ENCODE results near the gene PSMC5. TPM values are rescaled to one million over a fixed set of nuclear protein-coding genes. Genes with fewer than 3 reads are reported as not detected.
"Not testable (repeated sequence)": the region's sequence is repeated elsewhere in the genome, so short reads cannot be mapped to it uniquely, and the experiment has no call there.

The PSMC5 gene
- total RNA-seq: 100 to 1,000 TPM; 119 to 155 TPM

DNA sequence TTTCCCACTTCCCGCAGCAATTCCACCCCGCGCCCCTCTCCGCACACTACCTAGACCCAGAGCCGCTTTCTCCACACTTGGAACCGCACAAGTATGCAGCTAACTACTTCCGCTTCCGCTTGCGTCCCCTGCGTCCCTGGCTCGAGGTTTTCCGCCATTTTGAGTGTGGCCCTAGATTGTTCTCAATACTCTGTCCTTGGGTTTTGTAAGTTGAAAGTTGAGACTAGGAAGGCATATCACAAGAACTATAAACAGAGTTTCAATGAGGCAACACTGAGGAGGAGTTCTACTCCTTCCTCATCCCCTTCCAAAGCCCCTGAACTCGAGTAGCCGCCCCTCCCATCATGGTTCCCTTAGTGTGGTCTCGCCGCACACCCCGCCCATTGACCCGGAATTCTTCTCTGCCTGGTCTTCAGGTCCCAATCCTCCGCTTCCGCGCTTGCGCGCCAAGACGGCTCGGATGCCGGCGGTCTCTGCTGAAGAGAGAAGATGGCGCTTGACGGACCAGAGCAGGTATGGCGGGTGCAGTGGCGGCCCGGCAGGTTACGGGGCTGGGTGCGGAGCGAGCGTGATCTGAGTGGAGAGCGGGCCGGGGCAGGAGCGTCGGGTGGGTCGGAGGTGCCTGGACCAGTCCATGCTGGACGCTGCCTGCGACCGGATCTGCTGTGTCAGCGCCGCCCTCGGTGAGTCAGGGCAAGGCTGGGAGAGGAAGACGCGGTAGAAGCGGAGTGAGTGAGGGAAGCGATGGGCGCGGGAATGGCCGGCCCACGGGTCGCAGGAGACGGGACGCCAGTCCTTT, at the start of gene PSMC5, which contains the start of gene FTSJ3:
Gene PSMC5 (plus strand): TSS at position 430 of the 799 bp plus-strand sequence. CDS start 60 bp downstream, at position 490.
Gene FTSJ3 (minus strand): TSS at position 662 of the 799 bp plus-strand sequence. CDS start 761 bp downstream, outside the sequence.
- H3K36me3 Mint-ChIP-seq (ENCODE audit: low read depth): peaks cover 73% of the 10 kb centered on the region
- CTCF ChIA-PET: interaction anchor here (0.6 to 2.5 kb wide), 8 partner anchors 11 to 278 kb away, joined by 3 to 7 read pairs (median 3); partner anchors contain the start of gene CCDC47
- H3K4me3 Mint-ChIP-seq: peak within 1 kb of the TSS; percentile 95
- POLR2A ChIA-PET: interaction anchor here (0.8 to 1.4 kb wide), 3 partner anchors 12 to 23 kb away, joined by 3 to 4 read pairs (median 4); no protein-coding TSS in a partner anchor
- peaks cover 72% of the 10 kb centered on the region for H3K4me1 Mint-ChIP-seq
- no peaks in the 10 kb centered on the region for H3K27me3 Mint-ChIP-seq
- no peaks in the 10 kb centered on the region for H3K9me3 Mint-ChIP-seq
- DNase-seq: peak; percentile 97
- peak within 1 kb of the TSS; percentile 98 for H3K27ac Mint-ChIP-seq

DNA sequence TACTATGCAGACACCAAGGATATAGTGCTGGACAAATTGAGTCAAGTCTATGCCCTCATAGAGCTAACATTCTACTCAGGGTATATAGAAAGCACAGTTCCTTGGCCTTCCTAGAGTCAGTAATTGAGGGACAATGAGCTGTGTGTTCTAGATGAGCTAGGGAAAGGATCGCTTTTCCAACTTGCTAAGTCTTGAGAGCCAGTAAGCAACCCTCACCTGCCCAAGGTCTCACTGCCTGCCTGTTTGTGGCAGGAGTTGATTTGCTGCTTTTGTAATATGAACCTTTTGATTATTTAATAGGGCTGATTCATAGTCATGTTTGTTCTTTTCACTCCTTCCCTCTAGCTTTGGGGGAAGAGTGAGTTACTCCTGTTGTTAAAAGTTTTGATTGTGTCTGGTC, 46.7 kb upstream of the PSMC5 start:
- ChIA-PET POLR2A (no interaction called here), CTCF (interaction anchor here (0.6 to 0.8 kb wide), 2 partner anchors 15 to 19 kb away, joined by 3 to 4 read pairs; no protein-coding TSS in a partner anchor)
- Mint-ChIP-seq H3K27ac (no peak overlapping the region), H3K36me3 (ENCODE audit: low read depth) (peaks cover 41% of the 10 kb centered on the region), H3K4me1 (peaks cover 62% of the 10 kb centered on the region), H3K4me3 (no peak overlapping the region), H3K27me3 (no peaks in the 10 kb centered on the region), H3K9me3 (no peaks in the 10 kb centered on the region)
- no peak for DNase-seq

DNA sequence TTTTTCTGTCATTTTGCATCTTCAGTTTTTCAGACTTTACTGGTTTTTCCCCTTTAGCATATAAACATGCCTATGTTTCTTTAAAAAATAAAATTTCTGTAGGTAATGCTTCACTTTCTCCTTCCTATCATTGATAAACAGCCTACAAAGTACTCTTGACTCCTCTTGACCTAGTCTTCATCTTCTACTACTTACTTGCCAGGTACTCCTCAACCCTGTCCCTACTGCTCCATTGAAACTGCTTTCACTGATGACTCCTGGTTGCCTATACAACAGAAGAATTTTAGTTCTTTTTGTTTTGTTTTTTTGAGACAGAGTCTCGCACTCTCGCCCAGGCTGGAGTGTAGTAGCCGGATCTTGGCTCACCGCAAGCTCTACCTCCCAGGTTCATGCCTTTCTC, 46.3 kb upstream of the PSMC5 start:
- Mint-ChIP-seq H3K9me3 (no peaks in the 10 kb centered on the region), H3K4me3 (no peak overlapping the region), H3K4me1 (peaks cover 63% of the 10 kb centered on the region), H3K27ac (peak overlapping the region; percentile 25), H3K27me3 (no peaks in the 10 kb centered on the region), H3K36me3 (ENCODE audit: low read depth) (peaks cover 42% of the 10 kb centered on the region)
- CTCF ChIA-PET: interaction anchor here (0.6 to 0.8 kb wide), 3 partner anchors 19 to 42 kb away, joined by 3 to 4 read pairs (median 3); no protein-coding TSS in a partner anchor
- DNase-seq: no peak
- POLR2A ChIA-PET: no interaction called here

DNA sequence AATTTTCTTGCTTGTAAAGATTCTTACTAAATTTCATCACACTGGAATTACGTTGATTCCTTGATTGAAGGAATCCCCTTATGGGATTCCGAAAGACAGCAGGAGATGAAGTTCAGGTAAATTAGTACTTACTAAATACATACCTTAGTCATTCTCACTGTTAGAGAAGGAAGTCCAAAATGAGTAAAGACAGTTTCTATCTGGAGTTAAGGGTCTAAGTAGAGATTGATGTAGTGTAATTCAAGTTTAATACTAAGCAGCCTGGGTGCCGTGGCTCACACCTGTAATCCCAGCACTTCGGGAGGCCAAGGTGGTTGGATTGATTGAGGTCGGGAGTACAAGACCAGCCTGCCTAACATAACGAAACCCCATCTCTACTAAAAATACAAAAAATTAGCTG, 43.7 kb upstream of the PSMC5 start:
- H3K9me3 Mint-ChIP-seq: no peaks in the 10 kb centered on the region
- no peak for DNase-seq

DNA sequence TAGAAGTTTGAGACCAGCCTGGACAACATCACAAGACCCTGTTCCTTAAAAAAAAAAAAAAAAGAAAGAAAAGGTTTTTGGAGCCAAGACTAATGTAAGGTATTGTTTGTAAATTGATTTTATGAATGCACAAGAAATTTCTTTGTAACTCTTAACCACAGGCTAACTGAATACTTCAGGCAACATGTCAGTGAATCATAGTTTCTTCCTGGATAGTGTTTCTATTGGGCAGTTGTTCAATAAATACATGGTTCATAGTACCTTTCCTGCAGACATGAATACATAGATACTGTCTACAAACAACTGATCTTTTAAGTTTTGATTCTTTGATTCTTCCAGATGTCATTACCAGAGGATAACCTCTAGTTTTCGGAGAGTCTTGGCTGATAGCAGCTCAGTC, 41.7 kb upstream of the PSMC5 start:
- ChIA-PET CTCF (no interaction called here), POLR2A (no interaction called here)
- no peak for DNase-seq
- Mint-ChIP-seq H3K4me3 (no peak overlapping the region), H3K4me1 (peaks cover 32% of the 10 kb centered on the region), H3K27me3 (no peaks in the 10 kb centered on the region), H3K9me3 (no peaks in the 10 kb centered on the region), H3K27ac (peak overlapping the region; percentile 50), H3K36me3 (ENCODE audit: low read depth) (peaks cover 31% of the 10 kb centered on the region)

More for the DNA sequence above, 43.7 kb upstream of the PSMC5 start:
- H3K27ac Mint-ChIP-seq: no peak overlapping the region
- no peak overlapping the region for H3K4me3 Mint-ChIP-seq
- CTCF ChIA-PET: interaction anchor here (0.7 to 1.9 kb wide), 5 partner anchors 9 to 73 kb away, joined by 3 to 8 read pairs (median 3); partner anchors contain the start of genes CCDC47 and DDX42
- H3K36me3 Mint-ChIP-seq (ENCODE audit: low read depth): peaks cover 35% of the 10 kb centered on the region
- no peaks in the 10 kb centered on the region for H3K27me3 Mint-ChIP-seq
- peaks cover 42% of the 10 kb centered on the region for H3K4me1 Mint-ChIP-seq
- POLR2A ChIA-PET: interaction anchor here (1.1 kb wide), 1 partner anchor 10 kb away, joined by 4 read pairs; the partner anchor contains the start of gene DDX42

DNA sequence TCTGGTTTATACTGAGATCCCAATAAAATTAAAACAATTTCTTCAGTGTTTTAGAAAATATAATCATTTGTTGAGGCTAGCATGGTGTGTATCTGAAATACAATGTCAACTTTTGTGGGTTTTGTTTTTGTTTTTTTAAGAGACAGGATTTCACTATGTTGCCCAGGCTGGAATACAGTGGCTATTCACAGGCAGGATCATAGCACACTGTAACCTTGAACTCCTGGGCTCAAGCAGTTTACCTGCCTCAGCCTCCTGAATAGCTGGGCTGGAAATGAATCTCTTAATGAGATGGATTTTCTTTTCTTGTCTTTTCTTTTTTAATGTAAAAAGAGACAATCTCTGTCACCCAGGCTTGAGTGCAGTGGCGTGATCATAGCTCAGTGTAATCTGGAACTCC, 41.1 kb upstream of the PSMC5 start:
- no peak overlapping the region for H3K27ac Mint-ChIP-seq
- ChIA-PET POLR2A (no interaction called here), CTCF (interaction anchor here (0.6 to 1.6 kb wide), 5 partner anchors 12 to 35 kb away, joined by 3 to 5 read pairs (median 3); no protein-coding TSS in a partner anchor)
- no peaks in the 10 kb centered on the region for H3K27me3 Mint-ChIP-seq
- DNase-seq: no peak
- no peaks in the 10 kb centered on the region for H3K9me3 Mint-ChIP-seq
- H3K36me3 Mint-ChIP-seq (ENCODE audit: low read depth): peaks cover 33% of the 10 kb centered on the region
- H3K4me3 Mint-ChIP-seq: no peak overlapping the region
- H3K4me1 Mint-ChIP-seq: peaks cover 27% of the 10 kb centered on the region

DNA sequence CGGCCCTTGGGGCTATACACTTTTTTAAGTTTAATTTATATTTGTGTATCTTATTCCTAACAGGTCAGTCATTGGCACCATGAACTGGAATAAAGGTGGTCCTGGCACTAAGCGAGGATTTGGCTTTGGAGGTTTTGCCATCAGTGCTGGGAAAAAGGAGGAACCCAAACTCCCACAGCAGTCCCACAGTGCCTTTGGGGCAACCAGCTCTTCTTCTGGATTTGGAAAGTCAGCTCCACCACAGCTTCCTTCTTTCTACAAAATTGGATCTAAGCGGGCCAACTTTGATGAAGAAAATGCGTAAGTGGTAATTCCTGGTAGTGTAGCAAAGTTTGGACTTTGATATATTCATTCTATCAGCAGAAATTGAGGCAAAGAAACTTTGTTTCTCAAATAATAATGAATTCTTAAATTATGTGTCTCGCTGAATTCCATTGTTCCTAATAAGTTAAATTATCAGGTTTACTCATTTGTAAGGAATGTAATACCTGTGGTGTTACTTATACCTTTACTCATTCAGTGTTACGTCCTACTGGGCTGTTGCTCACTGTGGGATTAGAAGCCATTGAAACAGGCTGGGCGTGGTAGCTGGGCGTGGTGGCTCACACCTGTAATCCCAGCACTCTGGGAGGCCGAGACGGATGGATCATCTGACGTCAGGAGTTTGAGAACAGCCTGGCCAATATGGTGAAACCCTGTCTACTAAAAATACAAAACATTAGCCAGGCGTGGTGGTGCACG, 40.1 kb upstream of the PSMC5 start:
- peaks cover 33% of the 10 kb centered on the region for H3K36me3 Mint-ChIP-seq (ENCODE audit: low read depth)
- H3K27me3 Mint-ChIP-seq: no peaks in the 10 kb centered on the region
- H3K27ac Mint-ChIP-seq: no peak overlapping the region
- no peaks in the 10 kb centered on the region for H3K9me3 Mint-ChIP-seq
- ChIA-PET POLR2A (no interaction called here), CTCF (interaction anchor here (0.9 to 1.6 kb wide), 4 partner anchors 19 to 54 kb away, joined by 3 read pairs; no protein-coding TSS in a partner anchor)
- H3K4me3 Mint-ChIP-seq: no peak overlapping the region
- peaks cover 22% of the 10 kb centered on the region for H3K4me1 Mint-ChIP-seq
- no peak for DNase-seq

DNA sequence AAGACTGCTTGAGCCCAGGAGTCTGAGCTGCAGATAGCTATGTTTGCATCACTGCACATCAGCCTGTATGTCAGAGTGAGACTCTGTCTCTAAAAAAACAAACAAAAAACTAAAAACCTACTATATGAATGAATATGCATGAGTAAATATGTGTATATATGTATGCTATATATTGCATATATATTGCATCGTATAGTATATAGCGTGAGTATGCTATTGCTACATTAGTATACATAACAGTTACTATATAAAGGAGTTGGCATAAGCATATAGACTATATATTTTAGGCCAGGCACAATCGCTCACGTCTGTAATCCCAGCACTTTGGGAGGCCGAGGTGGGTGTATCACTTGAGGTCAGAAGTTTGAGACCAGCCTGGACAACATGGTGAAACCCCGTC, 37.2 kb upstream of the PSMC5 start:
- CTCF ChIA-PET: interaction anchor here (0.6 to 1.1 kb wide), 2 partner anchors 14 to 41 kb away, joined by 3 read pairs; no protein-coding TSS in a partner anchor
- no peaks in the 10 kb centered on the region for H3K27me3 Mint-ChIP-seq
- H3K9me3 Mint-ChIP-seq: no peaks in the 10 kb centered on the region
- peaks cover 8% of the 10 kb centered on the region for H3K4me1 Mint-ChIP-seq
- no peak for DNase-seq
- H3K4me3 Mint-ChIP-seq: no peak overlapping the region
- POLR2A ChIA-PET: no interaction called here
- H3K27ac Mint-ChIP-seq: no peak overlapping the region
- H3K36me3 Mint-ChIP-seq (ENCODE audit: low read depth): peaks cover 41% of the 10 kb centered on the region

DNA sequence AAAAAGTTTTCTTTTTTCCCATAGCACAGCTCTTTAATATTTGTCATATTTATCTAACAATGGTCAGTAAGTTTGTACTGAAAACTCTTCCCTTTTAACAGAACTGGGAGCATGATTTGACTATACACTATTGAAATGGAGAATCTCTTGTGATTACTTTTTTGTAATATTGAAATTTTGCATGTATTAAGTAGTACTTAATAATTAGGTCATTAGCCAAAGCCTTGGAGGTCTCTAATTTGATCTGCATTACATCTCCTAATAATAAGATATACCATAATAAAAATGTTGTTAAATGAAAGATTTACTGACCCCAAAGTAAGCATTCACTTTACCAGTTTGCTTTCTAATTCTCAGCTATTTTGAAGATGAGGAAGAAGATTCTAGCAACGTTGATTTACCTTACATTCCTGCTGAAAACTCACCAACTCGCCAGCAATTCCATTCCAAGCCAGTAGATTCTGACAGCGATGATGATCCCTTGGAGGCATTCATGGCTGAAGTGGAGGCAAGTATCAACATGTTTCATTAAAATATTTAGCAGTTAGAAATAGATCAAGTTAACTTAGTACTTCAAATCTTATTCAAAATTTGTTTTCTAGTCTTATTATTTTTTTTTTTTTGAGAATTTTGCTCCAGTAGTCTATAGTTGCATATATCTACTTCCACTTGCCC, 35.0 kb upstream of the PSMC5 start:
- POLR2A ChIA-PET: no interaction called here
- Mint-ChIP-seq H3K27me3 (no peaks in the 10 kb centered on the region), H3K4me3 (no peak overlapping the region), H3K27ac (no peak overlapping the region), H3K36me3 (ENCODE audit: low read depth) (peaks cover 50% of the 10 kb centered on the region), H3K9me3 (no peaks in the 10 kb centered on the region), H3K4me1 (peaks cover 4% of the 10 kb centered on the region)
- no peak for DNase-seq
- CTCF ChIA-PET: no interaction called here

DNA sequence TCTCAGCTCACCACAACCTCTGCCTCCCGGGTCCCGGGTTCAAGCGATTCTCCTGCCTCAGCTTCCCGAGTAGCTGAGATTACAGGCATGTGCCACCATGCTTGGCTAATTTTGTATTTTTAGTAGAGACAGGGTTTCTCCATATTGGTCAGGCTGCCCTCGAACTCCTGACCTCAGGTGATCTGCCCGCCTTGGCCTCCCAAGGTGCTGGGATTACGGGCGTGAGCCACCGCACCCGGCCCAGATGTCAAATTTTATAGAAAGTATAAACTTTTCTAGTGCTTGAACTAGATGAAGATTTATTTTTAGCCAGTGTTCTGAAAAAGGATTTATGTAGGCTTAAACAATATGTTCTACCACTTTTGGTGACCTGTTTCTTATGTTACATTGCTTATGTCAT, 30.9 kb upstream of the PSMC5 start:
- H3K27ac Mint-ChIP-seq, DNase-seq, POLR2A ChIA-PET, H3K27me3 Mint-ChIP-seq, H3K4me1 Mint-ChIP-seq, H3K4me3 Mint-ChIP-seq, H3K9me3 Mint-ChIP-seq: not testable (repeated sequence)
- CTCF ChIA-PET: interaction anchor here (1.0 kb wide), 1 partner anchor 21 kb away, joined by 3 read pairs; no protein-coding TSS in a partner anchor
- peaks cover 63% of the 10 kb centered on the region for H3K36me3 Mint-ChIP-seq (ENCODE audit: low read depth)

DNA sequence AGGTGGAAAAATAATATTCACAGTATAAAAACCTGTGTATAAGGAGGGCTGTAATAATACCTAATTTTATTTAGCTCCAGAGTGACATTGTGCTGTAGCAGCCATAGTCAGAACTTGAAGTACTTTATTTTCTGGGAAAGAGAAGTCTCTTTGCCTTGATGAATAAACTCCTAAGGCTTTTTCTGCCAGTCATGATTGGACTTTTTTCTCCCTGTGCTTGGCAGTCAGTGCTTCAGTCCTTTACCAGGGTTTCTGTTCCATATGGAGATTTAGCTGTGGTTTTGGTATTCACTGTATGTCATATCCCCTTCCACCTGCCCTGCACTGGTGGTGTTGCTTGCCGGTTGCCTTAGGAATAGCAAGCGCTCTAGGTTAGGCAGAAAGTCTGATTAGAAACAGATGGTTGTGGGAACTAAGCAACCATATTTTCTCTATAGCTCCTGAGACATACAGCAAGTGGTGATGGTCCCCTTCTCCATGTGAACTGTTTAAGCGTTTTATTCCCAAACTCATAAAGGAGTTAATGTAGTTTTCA, 28.6 kb upstream of the PSMC5 start:
- no peak overlapping the region for H3K27ac Mint-ChIP-seq
- H3K9me3 Mint-ChIP-seq: no peaks in the 10 kb centered on the region
- no peaks in the 10 kb centered on the region for H3K4me1 Mint-ChIP-seq
- no peak overlapping the region for H3K4me3 Mint-ChIP-seq
- ChIA-PET POLR2A (no interaction called here), CTCF (interaction anchor here (0.6 to 1.3 kb wide), 2 partner anchors 24 to 29 kb away, joined by 4 to 6 read pairs; no protein-coding TSS in a partner anchor)
- H3K27me3 Mint-ChIP-seq: no peaks in the 10 kb centered on the region
- peaks cover 62% of the 10 kb centered on the region for H3K36me3 Mint-ChIP-seq (ENCODE audit: low read depth)
- DNase-seq: no peak

DNA sequence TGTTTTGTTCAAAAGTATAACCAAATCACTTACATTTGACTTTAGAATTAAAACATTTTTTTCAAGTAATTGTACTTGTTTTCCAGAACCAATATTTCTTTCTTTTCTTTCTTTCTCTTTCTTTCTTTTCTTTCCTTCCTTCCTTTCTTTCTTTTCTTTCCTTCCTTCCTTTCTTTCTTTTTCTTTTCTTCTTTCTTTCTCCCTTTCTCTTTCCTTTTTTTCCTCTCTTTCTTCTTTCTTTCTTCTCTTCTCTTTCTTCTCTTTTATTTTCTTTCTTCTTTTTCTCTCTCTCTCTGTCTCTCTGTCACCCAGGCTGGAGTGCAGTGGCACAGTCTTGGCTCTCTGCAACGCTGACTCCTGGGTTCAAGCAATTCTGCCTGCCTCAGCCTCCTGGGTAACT, 26.4 kb upstream of the PSMC5 start:
- POLR2A ChIA-PET: no interaction called here
- CTCF ChIA-PET: no interaction called here
- peaks cover 57% of the 10 kb centered on the region for H3K36me3 Mint-ChIP-seq (ENCODE audit: low read depth)

More for the DNA sequence above, 26.4 kb upstream of the PSMC5 start:
- Mint-ChIP-seq H3K4me3 (no peak overlapping the region), H3K27me3 (no peaks in the 10 kb centered on the region), H3K4me1 (no peaks in the 10 kb centered on the region), H3K9me3 (no peaks in the 10 kb centered on the region), H3K27ac (peak overlapping the region; percentile 75)
- no peak for DNase-seq
